ENCODE results near the gene FAM193B.

FAM193B gene

GRCh38 chr5:177550122-177550521 lies 4.2 kb downstream of the FAM193B start:
- no peak for TF ChIP-seq CTCF (IDR thresholded peaks at IDR 0.05; ENCODE audit: insufficient read depth, low read depth, low read length, missing control alignments)
- no peak for DNase-seq (ENCODE audit: low read depth)
- no peak overlapping the region for H3K4me3 ChIP-seq (ENCODE audit: low read length)

- H3K4me3 ChIP-seq (ENCODE audit: low read length), result no peak overlapping the region
- TF ChIP-seq CTCF (IDR thresholded peaks at IDR 0.05; ENCODE audit: insufficient read depth, low read depth, low read length, missing control alignments), result no peak
- DNase-seq (ENCODE audit: low read depth), result no peak
These were observed 5.9 kb downstream of the FAM193B start for GRCh38 chr5:177548495-177548894.

DNA sequence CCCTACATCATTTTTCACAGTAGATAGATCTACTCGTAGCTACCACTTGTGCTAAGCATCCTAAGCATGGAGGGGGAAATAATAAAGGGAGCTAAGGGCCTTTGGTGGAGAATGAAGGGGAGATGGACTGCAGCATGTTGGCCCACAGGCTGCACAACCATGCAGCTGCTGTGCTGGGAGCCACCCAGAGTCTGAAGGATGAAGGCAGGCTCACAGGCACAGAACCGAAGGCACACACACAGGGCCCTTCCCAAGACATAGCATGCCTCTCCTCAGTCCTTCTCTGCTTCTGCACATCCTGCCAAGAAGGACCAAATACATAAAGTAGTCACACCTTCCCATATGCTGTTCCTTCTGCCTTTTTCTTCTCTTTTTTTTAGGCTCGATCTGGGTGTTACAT lies 6.6 kb downstream of the FAM193B start:
- no peak for TF ChIP-seq CTCF (IDR thresholded peaks at IDR 0.05; ENCODE audit: insufficient read depth, low read depth, low read length, missing control alignments)
- DNase-seq (ENCODE audit: low read depth), result no peak

DNA sequence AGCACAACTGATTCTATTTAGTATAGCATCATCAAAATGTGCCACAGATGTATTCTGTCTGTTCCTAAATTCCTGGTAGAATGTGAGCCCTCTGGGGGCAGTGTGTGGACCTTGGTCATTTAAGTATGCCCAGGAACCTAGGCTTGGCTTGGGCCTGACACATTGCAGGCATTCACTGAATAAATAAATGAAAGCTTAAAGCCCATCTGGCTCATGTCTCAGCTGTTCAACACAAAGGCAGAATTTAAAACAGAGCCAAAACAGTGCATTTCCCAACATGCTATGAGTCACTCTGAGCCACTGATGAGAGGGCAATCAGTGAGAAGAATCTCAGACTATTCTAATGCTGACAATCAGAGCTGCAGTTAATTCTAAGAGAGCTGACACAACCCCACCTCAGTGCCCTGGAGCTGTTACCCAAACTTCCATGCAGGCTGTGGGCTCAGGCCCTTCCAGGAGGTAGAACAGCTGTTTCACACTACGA lies 8.1 kb downstream of the FAM193B start:
- no peak overlapping the region for H3K4me3 ChIP-seq (ENCODE audit: low read length)
- peak; percentile 98 for DNase-seq (ENCODE audit: low read depth)
- TF ChIP-seq CTCF (IDR thresholded peaks at IDR 0.05; ENCODE audit: insufficient read depth, low read depth, low read length, missing control alignments), result no peak

More for the DNA sequence above, 6.6 kb downstream of the FAM193B start:
- no peak overlapping the region for H3K4me3 ChIP-seq (ENCODE audit: low read length)

DNA sequence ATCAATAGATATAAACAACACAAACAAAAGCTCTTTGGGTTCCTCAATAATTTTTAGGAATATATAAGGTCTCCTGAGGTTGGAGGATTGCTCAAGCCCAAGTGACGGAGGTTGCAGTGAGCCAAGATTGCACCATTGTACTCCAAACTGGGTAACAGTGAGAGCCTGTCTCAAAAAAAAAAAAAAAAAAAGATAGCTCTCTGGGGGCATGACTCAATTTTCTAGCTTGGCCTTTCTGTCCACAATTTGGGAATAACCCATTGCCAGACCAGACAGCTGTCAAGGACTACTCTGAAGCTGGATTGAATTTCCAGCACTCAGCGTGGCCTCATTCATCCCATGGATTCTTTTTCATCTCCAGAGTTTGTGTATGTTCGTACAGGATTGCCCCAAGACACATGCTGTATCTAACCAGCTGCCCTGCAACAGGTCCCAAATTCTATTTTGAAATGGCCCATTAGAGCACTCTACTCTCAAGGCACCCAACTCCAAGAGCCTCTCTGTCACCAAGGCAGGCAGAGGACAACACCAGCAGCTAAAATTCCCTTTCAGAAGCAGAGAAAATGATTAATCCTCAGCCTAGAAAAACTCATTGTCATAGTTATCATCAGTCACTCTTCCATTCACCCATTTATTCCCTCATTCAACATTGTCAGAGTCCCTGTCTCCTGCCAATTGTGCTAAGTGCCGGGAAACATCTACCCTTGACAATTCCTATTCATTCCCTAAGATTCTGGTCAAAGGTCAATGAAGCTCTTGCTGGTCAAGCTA lies 8.7 kb downstream of the FAM193B start:
- TF ChIP-seq CTCF (IDR thresholded peaks at IDR 0.05; ENCODE audit: insufficient read depth, low read depth, low read length, missing control alignments), result no peak
- DNase-seq (ENCODE audit: low read depth), result peak; percentile 76
- no peak overlapping the region for H3K4me3 ChIP-seq (ENCODE audit: low read length)

DNA sequence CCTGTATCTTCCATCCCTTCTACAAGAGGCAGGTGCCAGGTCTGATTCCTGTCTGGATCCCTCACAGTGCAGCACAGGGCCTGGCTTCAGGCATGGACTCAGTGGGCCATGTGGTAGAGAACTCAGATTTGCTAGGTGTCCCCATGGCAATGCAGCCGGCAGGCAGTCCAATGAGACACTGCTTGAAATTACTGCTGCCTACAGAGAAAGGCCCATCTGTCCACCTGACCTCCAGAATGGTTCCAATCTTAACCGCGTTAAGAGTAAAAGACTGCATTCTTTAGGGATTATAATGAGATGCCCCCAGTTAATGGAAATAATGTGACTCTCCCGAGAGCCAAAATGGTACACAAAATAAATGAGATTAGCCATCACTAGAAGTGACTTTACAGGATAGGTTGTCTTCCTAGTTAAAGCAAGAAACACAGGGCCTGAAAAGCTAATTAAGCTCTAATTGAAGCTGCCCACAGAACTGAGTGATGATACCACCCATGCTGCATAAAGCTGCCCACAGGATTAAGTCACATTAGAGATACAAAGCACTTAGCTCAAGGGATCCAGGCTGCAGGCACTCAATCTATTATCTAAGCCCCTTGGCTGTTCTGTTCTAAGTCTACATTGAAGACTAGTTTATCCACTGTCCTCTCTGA lies 11.4 kb downstream of the FAM193B start:
- no peak for TF ChIP-seq CTCF (IDR thresholded peaks at IDR 0.05; ENCODE audit: insufficient read depth, low read depth, low read length, missing control alignments)
- DNase-seq (ENCODE audit: low read depth), result no peak
- no peak overlapping the region for H3K4me3 ChIP-seq (ENCODE audit: low read length)
